Gastroesophageal sphincter (tissue), 3 donors: Measurements from ENCODE around the gene THEM5.

Experiments used
- CTCF ChIP-seq, 4 experiments: fragments of 200-600 bp in 2 of 4; fragments of 450-650 bp in 2 of 4; sonication (generic) in 1 of 4; IDR thresholded peaks; one replicate each; pipeline ENCODE4 v1.5.1; 2017 to 2019; ENCODE audit warnings: antibody characterized with exemption in 4 of 4, mild to moderate bottlenecking in 2 of 4, moderate library complexity in 2 of 4
- EP300 ChIP-seq: sonication (generic); formaldehyde crosslinking; IDR thresholded peaks from one replicate; pipeline ENCODE4 v1.6.1; 2017; ENCODE audit warnings: antibody characterized with exemption, mild to moderate bottlenecking

GRCh38 chr1:151875419-151876097, 22.0 kb upstream of the THEM5 start:
- TF ChIP-seq EP300 (no peak), CTCF (IDR thresholded peaks at IDR 0.05) (no peak)
